Liver (tissue), 3 donors: Measurements from ENCODE around the gene GPX3.

Experiments used
- EGR1 ChIP-seq, 2 donors: IDR thresholded peaks; 2 replicates each; pipeline ENCODE4 v1.6.1; 2016 to 2018; ENCODE audit warnings: antibody characterized with exemption in 2 of 2, low read depth in 2 of 2
- FOXA1 ChIP-seq: IDR thresholded peaks from 2 replicates; pipeline ENCODE4 v1.6.1; 2016; ENCODE audit warnings: antibody characterized with exemption
- GABPA ChIP-seq, 2 donors: IDR thresholded peaks in 1 of 2; conservative IDR thresholded peaks in 1 of 2; 2 replicates each; pipeline ENCODE4 v1.6.1; 2016; ENCODE audit warnings: antibody characterized with exemption in 2 of 2, mild to moderate bottlenecking in 1 of 2, moderate library complexity in 1 of 2
- JUND ChIP-seq, 2 donors: IDR thresholded peaks; 2 replicates each; pipeline ENCODE4 v1.6.1; 2016; ENCODE audit warnings: antibody characterized with exemption in 2 of 2
- MAX ChIP-seq: IDR thresholded peaks from 2 replicates; pipeline ENCODE4 v1.6.1; 2016; ENCODE audit warnings: antibody characterized with exemption
- RAD21 ChIP-seq, 2 donors: IDR thresholded peaks; 2 replicates each; pipeline ENCODE4 v1.6.1; 2016; ENCODE audit warnings: antibody characterized with exemption in 2 of 2, mild to moderate bottlenecking in 2 of 2
- RXRA ChIP-seq, 2 donors: IDR thresholded peaks; 2 replicates each; pipeline ENCODE4 v1.6.1; 2017 to 2018; ENCODE audit warnings: antibody characterized with exemption in 2 of 2, mild to moderate bottlenecking in 1 of 2
- SP1 ChIP-seq: IDR thresholded peaks from 2 replicates; pipeline ENCODE4 v1.6.1; 2018; ENCODE audit warnings: antibody characterized with exemption, mild to moderate bottlenecking
- TAF1 ChIP-seq: conservative IDR thresholded peaks from 2 replicates; pipeline ENCODE4 v1.6.1; 2016; ENCODE audit warnings: antibody characterized with exemption, mild to moderate bottlenecking
- YY1 ChIP-seq: IDR thresholded peaks from 2 replicates; pipeline ENCODE4 v1.6.1; 2016; ENCODE audit warnings: antibody characterized with exemption, mild to moderate bottlenecking
- TF ChIP-seq, protein P1 (sequence below): IDR thresholded peaks from 2 replicates; pipeline ENCODE4 v1.6.1; 2016; ENCODE audit warnings: antibody characterized with exemption
- TF ChIP-seq, protein P2 (sequence below): fragments of 150-350 bp; IDR thresholded peaks from 2 replicates; pipeline ENCODE4 v1.5.1; 2017; ENCODE audit warnings: improper control_type of control experiment, low read depth, low read length; ENCODE audit not compliant: missing input control
- TF ChIP-seq, protein P3 (sequence below): IDR thresholded peaks from 2 replicates; pipeline ENCODE4 v1.6.1; 2016; ENCODE audit warnings: antibody characterized with exemption
- TF ChIP-seq, protein P4 (sequence below): IDR thresholded peaks from 2 replicates; pipeline ENCODE4 v1.6.1; 2016; ENCODE audit warnings: antibody characterized with exemption, mild to moderate bottlenecking
- donor health status: healthy.
- donor health status: healthy.

- TF ChIP-seq SP1 (no peak), JUND (IDR thresholded peaks at IDR 0.05) (no peak), RXRA (IDR thresholded peaks at IDR 0.05) (no peak), RAD21 (IDR thresholded peaks at IDR 0.05) (no peak), TAF1 (no peak), GABPA (IDR thresholded peaks at IDR 0.05 in 1 of 2, conservative IDR thresholded peaks at IDR 0.05 in 1 of 2) (no peak), YY1 (no peak), EGR1 (IDR thresholded peaks at IDR 0.05; ENCODE audit: low read depth in 2 of 2) (no peak), MAX (no peak), FOXA1 (no peak)
- TF ChIP-seq, protein P1, sequence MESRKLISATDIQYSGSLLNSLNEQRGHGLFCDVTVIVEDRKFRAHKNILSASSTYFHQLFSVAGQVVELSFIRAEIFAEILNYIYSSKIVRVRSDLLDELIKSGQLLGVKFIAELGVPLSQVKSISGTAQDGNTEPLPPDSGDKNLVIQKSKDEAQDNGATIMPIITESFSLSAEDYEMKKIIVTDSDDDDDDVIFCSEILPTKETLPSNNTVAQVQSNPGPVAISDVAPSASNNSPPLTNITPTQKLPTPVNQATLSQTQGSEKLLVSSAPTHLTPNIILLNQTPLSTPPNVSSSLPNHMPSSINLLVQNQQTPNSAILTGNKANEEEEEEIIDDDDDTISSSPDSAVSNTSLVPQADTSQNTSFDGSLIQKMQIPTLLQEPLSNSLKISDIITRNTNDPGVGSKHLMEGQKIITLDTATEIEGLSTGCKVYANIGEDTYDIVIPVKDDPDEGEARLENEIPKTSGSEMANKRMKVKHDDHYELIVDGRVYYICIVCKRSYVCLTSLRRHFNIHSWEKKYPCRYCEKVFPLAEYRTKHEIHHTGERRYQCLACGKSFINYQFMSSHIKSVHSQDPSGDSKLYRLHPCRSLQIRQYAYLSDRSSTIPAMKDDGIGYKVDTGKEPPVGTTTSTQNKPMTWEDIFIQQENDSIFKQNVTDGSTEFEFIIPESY = no peak
- TF ChIP-seq, protein P2, sequence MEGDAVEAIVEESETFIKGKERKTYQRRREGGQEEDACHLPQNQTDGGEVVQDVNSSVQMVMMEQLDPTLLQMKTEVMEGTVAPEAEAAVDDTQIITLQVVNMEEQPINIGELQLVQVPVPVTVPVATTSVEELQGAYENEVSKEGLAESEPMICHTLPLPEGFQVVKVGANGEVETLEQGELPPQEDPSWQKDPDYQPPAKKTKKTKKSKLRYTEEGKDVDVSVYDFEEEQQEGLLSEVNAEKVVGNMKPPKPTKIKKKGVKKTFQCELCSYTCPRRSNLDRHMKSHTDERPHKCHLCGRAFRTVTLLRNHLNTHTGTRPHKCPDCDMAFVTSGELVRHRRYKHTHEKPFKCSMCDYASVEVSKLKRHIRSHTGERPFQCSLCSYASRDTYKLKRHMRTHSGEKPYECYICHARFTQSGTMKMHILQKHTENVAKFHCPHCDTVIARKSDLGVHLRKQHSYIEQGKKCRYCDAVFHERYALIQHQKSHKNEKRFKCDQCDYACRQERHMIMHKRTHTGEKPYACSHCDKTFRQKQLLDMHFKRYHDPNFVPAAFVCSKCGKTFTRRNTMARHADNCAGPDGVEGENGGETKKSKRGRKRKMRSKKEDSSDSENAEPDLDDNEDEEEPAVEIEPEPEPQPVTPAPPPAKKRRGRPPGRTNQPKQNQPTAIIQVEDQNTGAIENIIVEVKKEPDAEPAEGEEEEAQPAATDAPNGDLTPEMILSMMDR = no peak
- TF ChIP-seq, protein P3, sequence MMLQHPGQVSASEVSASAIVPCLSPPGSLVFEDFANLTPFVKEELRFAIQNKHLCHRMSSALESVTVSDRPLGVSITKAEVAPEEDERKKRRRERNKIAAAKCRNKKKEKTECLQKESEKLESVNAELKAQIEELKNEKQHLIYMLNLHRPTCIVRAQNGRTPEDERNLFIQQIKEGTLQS = no peak
- TF ChIP-seq, protein P4, sequence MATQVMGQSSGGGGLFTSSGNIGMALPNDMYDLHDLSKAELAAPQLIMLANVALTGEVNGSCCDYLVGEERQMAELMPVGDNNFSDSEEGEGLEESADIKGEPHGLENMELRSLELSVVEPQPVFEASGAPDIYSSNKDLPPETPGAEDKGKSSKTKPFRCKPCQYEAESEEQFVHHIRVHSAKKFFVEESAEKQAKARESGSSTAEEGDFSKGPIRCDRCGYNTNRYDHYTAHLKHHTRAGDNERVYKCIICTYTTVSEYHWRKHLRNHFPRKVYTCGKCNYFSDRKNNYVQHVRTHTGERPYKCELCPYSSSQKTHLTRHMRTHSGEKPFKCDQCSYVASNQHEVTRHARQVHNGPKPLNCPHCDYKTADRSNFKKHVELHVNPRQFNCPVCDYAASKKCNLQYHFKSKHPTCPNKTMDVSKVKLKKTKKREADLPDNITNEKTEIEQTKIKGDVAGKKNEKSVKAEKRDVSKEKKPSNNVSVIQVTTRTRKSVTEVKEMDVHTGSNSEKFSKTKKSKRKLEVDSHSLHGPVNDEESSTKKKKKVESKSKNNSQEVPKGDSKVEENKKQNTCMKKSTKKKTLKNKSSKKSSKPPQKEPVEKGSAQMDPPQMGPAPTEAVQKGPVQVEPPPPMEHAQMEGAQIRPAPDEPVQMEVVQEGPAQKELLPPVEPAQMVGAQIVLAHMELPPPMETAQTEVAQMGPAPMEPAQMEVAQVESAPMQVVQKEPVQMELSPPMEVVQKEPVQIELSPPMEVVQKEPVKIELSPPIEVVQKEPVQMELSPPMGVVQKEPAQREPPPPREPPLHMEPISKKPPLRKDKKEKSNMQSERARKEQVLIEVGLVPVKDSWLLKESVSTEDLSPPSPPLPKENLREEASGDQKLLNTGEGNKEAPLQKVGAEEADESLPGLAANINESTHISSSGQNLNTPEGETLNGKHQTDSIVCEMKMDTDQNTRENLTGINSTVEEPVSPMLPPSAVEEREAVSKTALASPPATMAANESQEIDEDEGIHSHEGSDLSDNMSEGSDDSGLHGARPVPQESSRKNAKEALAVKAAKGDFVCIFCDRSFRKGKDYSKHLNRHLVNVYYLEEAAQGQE = no peak
These were observed 46.5 kb downstream of the GPX3 start for GRCh38 chr5:151066920-151067319.
